A549 (cell line): ENCODE data around the gene HNRNPLL. TPM values are rescaled to one million over a fixed set of nuclear protein-coding genes. Genes with fewer than 3 reads are reported as not detected.

Experiments
- polyA plus RNA-seq, 4 experiments: library from polyadenylated mRNA; depleted of rRNA in 3 of 4; stranded (reverse); fragments of >200 nt; fragmentation: RNase III in 1 of 4; extraction: RNeasy Plus Mini Kit Qiagen cat#74134 plus additional on column Dnase treatment in 1 of 4; gene quantifications; 2 replicates in 3 of 4; 3 replicates in 1 of 4; pipeline ENCODE4 v1.2.3, GENCODE V29; 2011 to 2017

Gene HNRNPLL
- polyA plus RNA-seq, 2 of the 4 experiments (the other 2 are of a cell fraction), result 39.0 to 73.8 TPM

Other genes starting within 250 kb of the HNRNPLL start
- gene ATL2, start 225.7 kb downstream of the HNRNPLL start, polyA plus RNA-seq (2011; rRNA removed), result 75.1 and 85.3 TPM in 2 replicates
- 77.5 to 83.0 TPM (median 77.6 TPM) in 3 replicates for gene ATL2, start 225.7 kb downstream of the HNRNPLL start, polyA plus RNA-seq (2017; fragmentation: RNase III; extraction: RNeasy Plus Mini Kit Qiagen cat#74134 plus additional on column Dnase treatment)
- gene GALM, start 63.2 kb upstream of the HNRNPLL start, polyA plus RNA-seq (2011; rRNA removed), result 34.1 and 34.2 TPM in 2 replicates
- 23.4 to 36.2 TPM (median 33.4 TPM) in 3 replicates for gene GALM, start 63.2 kb upstream of the HNRNPLL start, polyA plus RNA-seq (2017; fragmentation: RNase III; extraction: RNeasy Plus Mini Kit Qiagen cat#74134 plus additional on column Dnase treatment)
- gene SRSF7, start 148.4 kb upstream of the HNRNPLL start, polyA plus RNA-seq (2011; rRNA removed), result 356 and 544 TPM in 2 replicates
- 355 to 422 TPM (median 397 TPM) in 3 replicates for gene SRSF7, start 148.4 kb upstream of the HNRNPLL start, polyA plus RNA-seq (2017; fragmentation: RNase III; extraction: RNeasy Plus Mini Kit Qiagen cat#74134 plus additional on column Dnase treatment)
- gene GEMIN6, start 175.3 kb upstream of the HNRNPLL start, polyA plus RNA-seq (2011; rRNA removed), result 46.7 and 51.2 TPM in 2 replicates
- gene GEMIN6, start 175.3 kb upstream of the HNRNPLL start, polyA plus RNA-seq (2017; fragmentation: RNase III; extraction: RNeasy Plus Mini Kit Qiagen cat#74134 plus additional on column Dnase treatment), result 53.2 to 59.0 TPM (median 53.5 TPM) in 3 replicates